GM12865 (cell line): ENCODE measurements around the gene C16orf86.
A peak's percentile ranks its signal among the peaks of the same experiment; 100 is the strongest.

ENCODE experiments used
- DNase-seq: peaks from one replicate; pipeline ENCODE4 v3.0.0; 2010; ENCODE audit warnings: low read depth
- H3K4me3 ChIP-seq: 2 replicates; pipeline ENCODE4 v1.5.1; 2011; ENCODE audit warnings: mild to moderate bottlenecking, low read depth, low read length, control low read depth
- CTCF ChIP-seq: IDR thresholded peaks from 2 replicates; pipeline ENCODE4 v1.5.1; 2011; ENCODE audit warnings: low read length, control low read depth, low read depth, inconsistent platforms; ENCODE audit not compliant: insufficient read depth; ENCODE audit errors: missing control alignments

The C16orf86 gene

GRCh38 chr16:67672306-67672705 is 5.7 kb downstream of the C16orf86 start:
- no peak overlapping the region for H3K4me3 ChIP-seq
- no peak for DNase-seq
- TF ChIP-seq CTCF: no peak

- H3K4me3 ChIP-seq: no peak overlapping the region
- peak; percentile 80 for DNase-seq
- TF ChIP-seq CTCF: peak; percentile 86
These were observed 6.4 kb downstream of the C16orf86 start for GRCh38 chr16:67672739-67673662.

- no peak for DNase-seq
- H3K4me3 ChIP-seq: no peak overlapping the region
- TF ChIP-seq CTCF: no peak
These were observed 7.3 kb downstream of the C16orf86 start for GRCh38 chr16:67673712-67674580.

- H3K4me3 ChIP-seq: no peak overlapping the region
- DNase-seq: no peak
- no peak for TF ChIP-seq CTCF
These were observed 8.4 kb downstream of the C16orf86 start for GRCh38 chr16:67674851-67675578.

GRCh38 chr16:67675579-67675935 is 8.9 kb downstream of the C16orf86 start:
- no peak for DNase-seq
- TF ChIP-seq CTCF: no peak
- no peak overlapping the region for H3K4me3 ChIP-seq

- TF ChIP-seq CTCF: no peak
These were observed 9.4 kb downstream of the C16orf86 start for GRCh38 chr16:67675999-67676398.

More at GRCh38 chr16:67675999-67676398, 9.4 kb downstream of the C16orf86 start:
- H3K4me3 ChIP-seq: no peak overlapping the region
- DNase-seq: no peak
